Stimulated activated CD4-positive, alpha-beta T cell treated with anti-CD3 and anti-CD28 coated beads, TNF-alpha, amount 100 ng/mL, for 4 hours (primary cell): ENCODE data around the gene SOX2.

Experiments
- DNase-seq, 3 experiments: peaks; one replicate each; pipeline ENCODE4 v3.0.0-alpha.2; 2020; ENCODE audit warnings: low read depth in 3 of 3

Gene SOX2

GRCh38 chr3:181704421-181705085 is 7.2 kb upstream of the SOX2 start:
- no peak for DNase-seq

- no peak for DNase-seq
These were observed 6.6 kb upstream of the SOX2 start for GRCh38 chr3:181705086-181705480.

- DNase-seq, result no peak
These were observed 3.7 kb upstream of the SOX2 start for GRCh38 chr3:181707980-181708379.

- DNase-seq, result peak in 2 of 3 experiments; percentile 13 to 15
These were observed 2.0 kb upstream of the SOX2 start for GRCh38 chr3:181709537-181710279.

- DNase-seq, result no peak
These were observed 1.1 kb upstream of the SOX2 start for GRCh38 chr3:181710345-181711291.

- DNase-seq, result no peak
These were observed 464 bp downstream of the SOX2 start for GRCh38 chr3:181712226-181712552.

- no peak for DNase-seq
These were observed 991 bp downstream of the SOX2 start for GRCh38 chr3:181712553-181713279.

- no peak for DNase-seq
These were observed 1.5 kb downstream of the SOX2 start for GRCh38 chr3:181713280-181713647.

GRCh38 chr3:181713676-181714612 is 2.2 kb downstream of the SOX2 start:
- no peak for DNase-seq

- DNase-seq, result no peak
These were observed 4.0 kb downstream of the SOX2 start for GRCh38 chr3:181715571-181716340.

- DNase-seq, result no peak
These were observed 5.2 kb downstream of the SOX2 start for GRCh38 chr3:181716966-181717365.

- DNase-seq, result no peak
These were observed 5.9 kb downstream of the SOX2 start for GRCh38 chr3:181717549-181718171.

GRCh38 chr3:181718369-181718768 is 6.6 kb downstream of the SOX2 start:
- DNase-seq, result no peak

- no peak for DNase-seq
These were observed 7.5 kb downstream of the SOX2 start for GRCh38 chr3:181718987-181719911.

GRCh38 chr3:181719991-181720680 is 8.4 kb downstream of the SOX2 start:
- no peak for DNase-seq

GRCh38 chr3:181721046-181721875 is 9.5 kb downstream of the SOX2 start:
- no peak for DNase-seq

- DNase-seq, result no peak
These were observed 10.4 kb downstream of the SOX2 start for GRCh38 chr3:181722156-181722555.
